GM19035 (cell line): ENCODE measurements around the gene AGFG1.
"Not testable (repeated sequence)": the region's sequence is repeated elsewhere in the genome, so short reads cannot be mapped to it uniquely, and the experiment has no call there.

Source experiments
- ATAC-seq: cut with Tn5 transposase; IDR thresholded peaks from one replicate; pipeline ENCODE4 v1.9.1; 2021; ENCODE audit not compliant: unreplicated experiment

AGFG1 gene

DNA sequence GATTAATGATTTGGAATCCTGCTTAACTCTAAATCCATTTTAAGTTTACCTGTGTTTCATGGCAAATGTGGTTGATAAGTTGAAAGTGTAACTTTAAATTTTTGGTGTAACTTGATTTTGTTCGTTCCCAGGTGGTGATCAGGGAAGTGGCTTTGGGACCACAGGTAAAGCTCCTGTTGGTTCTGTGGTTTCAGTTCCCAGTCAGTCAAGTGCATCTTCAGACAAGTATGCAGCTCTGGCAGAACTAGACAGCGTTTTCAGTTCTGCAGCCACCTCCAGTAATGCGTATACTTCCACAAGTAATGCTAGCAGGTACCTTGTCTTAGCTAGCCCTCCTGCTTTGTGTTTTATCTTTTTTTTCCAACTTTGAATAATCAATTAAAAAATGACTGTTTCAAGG is 62.8 kb downstream of the AGFG1 start:
- ATAC-seq = peak; percentile 85

DNA sequence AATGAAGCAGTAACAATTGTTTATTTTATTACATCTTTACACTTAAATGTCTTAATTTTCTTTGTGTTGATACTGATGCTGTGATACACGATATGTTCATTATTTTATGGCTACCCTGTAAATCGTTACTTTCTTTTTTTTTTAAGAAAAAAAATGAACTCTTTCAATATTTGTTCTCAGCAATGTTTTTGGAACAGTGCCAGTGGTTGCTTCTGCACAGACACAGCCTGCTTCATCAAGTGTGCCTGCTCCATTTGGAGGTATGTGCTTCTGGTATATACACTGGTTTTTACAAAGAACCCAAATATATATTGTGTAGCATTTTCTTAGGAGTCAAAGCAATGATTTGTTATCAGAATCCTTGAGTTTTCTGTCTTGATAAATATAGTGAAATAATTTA is 64.5 kb downstream of the AGFG1 start:
- no peak for ATAC-seq

DNA sequence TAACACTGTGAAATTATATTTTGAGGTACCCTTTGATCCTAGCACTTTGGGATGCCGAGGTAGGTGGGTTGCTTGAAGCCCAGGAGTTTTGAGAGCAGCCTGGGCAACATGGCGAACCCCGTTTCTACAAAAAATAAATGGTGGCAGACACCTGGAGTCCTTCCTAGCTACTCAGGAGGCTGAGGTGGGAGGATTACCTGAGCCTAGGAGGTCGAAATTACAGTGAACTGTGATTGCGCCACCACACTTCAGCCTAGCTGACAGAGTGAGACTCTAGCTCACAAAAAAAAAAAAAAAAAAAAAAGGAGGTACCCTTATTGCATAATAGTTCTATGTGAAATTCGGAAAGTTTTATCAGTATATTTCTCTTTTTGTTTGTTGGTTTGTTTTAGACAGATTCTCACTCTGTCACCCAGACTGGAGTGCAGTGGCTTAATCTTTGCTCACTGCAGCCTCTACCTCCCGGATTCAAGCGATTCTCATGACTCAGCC is 67.6 kb downstream of the AGFG1 start:
- no peak for ATAC-seq

DNA sequence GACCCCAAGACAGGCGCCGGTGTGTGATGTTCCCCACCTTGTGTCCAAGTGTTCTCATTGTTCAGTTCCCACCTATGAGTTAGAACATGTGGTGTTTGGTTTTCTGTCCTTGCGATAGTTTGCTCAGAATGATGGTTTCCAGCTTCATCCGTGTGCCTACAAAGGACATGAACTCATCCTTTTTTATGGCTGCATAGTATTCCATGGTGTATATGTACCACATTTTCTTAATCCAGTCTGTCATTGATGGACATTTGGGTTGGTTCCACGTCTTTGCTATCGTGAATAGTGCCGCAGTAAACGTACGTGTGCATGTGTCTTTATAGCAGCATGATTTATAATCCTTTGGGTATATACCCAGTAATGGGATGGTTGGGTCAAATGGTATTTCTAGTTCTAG is 68.4 kb downstream of the AGFG1 start:
- ATAC-seq = not testable (repeated sequence)

DNA sequence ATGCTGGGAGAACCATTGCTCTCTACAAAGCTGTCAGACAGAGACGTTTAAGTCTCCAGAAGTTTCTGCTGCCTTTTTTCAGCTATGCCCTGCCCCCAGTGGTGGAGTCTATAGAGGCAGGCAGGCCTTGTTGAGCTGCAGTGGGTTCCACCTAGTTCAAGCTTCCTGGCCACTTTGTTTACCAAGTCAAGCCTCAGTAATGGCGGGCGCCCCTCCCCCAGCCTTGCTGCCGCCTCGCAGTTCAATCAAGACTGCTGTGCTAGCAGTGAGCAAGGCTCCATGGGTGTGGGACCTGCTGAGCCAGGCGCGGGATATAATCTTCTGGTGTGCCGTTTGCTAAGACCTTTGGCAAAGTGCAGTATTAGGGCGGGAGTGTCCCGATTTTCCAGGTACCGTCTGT is 74.0 kb downstream of the AGFG1 start:
- ATAC-seq = no peak

DNA sequence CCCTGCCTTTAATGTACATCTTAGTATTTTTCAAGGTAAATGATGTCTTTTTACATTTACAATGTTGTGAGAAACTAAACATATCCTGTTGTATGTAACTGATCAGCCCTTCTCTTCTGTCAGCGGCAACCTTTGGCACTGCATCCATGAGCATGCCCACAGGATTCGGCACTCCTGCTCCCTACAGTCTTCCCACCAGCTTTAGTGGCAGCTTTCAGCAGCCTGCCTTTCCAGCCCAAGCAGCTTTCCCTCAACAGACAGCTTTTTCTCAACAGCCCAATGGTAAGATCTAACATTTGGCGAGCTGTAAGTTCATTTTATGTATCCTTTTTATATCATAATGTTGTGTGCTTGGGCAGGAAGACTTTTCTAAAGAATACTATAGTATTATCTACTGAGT is 79.9 kb downstream of the AGFG1 start:
- ATAC-seq = no peak

DNA sequence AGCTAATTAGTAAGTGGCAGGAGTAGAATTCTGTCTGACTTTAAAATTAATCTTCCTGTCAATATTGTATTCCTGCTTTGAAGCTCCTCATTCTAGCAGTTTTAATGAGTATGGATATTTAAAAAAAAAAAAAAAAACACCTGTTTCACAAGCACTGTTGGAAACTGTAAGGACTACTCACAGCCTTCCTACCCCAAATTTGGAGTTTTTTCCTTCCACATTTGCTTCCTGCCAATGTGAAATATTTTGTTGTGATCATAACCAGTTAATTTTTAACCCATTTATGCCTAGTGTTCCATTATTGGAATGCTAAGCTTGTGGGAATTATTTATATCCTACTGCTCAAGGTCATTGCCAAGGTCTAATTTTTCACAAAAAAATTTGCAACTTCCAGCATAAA is 90.6 kb downstream of the AGFG1 start:
- no peak for ATAC-seq

DNA sequence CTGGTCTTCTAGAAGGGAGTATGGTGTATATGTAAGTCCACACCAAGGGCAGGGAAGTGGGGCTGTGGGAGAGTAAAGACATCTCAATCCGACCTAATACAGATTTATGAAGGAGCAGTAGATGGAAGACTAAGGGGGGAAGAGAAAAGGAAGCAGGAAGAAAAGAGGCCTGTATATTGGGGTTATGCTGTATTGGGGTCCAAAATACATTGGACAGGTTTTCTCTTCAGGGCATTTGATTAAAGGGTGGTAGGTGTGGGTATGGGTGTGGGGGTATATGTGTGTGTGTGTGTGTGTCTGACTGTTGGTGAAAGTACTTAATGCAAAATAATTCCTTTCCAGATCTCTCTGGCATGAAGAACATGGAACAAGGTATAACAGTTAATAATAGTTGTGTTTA is 93.1 kb downstream of the AGFG1 start:
- no peak for ATAC-seq

DNA sequence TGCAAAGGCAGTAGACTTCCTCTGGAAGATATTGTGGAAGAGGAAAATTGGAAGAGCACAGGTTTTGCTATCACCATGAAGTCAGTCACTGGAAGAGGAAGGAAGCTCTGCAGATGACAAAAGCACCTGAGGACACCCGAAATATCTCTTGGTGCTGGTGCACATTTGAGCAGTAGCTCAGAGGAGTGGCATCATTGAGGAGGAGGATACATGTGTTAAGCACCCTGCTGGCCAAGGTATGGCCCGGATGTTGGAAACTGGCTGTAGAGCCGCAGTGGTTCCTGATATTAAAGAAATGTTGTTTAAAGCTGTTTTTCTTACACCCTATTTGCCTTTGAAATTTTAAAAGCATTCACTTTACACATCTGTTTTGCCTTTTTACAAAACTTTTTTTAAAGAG is 94.1 kb downstream of the AGFG1 start:
- ATAC-seq = no peak

DNA sequence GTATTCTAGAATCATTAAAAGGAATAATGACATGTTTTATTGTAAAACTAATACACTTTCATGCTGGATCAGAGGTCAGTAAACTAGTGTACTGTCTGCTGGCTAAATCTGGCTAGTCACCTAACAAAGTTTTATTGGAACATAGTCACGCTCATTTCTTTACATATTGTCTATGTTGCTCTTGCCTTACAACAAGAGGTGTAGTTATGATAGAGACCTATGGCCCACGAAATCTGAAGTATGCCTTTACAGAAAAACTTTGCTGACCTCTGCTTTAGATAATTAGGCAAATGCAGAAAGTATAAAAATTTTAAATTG is 96.9 kb downstream of the AGFG1 start:
- ATAC-seq = no peak

DNA sequence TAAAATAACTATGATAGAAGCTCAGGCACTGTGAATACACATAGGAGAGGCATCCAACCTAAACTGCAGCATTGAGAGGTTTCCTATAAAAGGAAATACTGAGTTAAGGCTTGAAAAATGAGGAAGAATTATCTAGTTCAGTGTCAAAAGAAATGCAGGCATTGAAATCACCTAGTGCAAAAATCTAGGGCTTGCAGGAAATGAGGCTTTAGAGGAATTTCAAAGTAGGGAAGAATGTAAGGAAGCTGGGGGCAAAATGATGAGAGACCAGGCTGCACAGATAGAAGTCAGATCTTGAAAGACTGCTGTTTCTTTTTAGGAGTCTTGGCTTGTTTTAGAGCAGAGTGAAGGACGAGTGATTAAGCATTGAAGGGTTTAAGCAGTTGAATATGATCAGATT is 98.7 kb downstream of the AGFG1 start:
- ATAC-seq = no peak

DNA sequence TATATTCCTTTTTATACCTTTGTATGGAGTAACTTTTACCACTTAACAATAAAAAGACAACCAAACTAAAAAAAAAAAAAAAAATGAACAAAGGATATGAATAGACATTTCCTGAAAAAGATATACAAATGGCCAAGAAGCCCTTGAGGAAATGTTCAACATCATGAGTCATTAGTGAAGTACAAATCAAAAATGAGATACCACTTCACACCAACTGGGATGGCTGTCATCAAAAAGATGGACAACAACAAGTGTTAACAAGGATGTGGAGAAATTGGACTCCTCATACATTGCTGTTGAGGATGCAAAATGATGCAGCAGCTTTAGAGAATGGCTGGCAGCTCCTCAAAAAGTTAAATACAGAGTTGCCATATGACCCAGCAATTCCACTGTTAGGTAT is 104.2 kb downstream of the AGFG1 start:
- no peak for ATAC-seq

DNA sequence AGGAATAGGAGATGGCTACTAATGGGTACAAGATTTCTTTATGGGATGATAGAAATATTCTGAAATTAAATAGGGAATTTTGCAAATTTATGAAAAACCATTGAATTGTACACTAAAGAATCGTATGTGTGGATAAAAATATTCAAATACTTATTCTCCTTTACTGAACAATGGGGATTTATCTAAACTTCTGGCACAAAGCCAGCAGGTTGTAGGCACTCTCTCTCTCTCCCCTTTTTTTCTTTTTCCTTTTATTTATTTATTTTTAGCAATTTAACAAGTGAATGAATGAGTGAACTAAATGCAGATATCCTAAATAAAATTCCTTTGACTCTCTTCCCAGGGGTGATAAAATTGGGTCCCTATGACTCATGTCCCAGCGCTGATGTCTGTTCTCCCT is 104.9 kb downstream of the AGFG1 start:
- no peak for ATAC-seq

DNA sequence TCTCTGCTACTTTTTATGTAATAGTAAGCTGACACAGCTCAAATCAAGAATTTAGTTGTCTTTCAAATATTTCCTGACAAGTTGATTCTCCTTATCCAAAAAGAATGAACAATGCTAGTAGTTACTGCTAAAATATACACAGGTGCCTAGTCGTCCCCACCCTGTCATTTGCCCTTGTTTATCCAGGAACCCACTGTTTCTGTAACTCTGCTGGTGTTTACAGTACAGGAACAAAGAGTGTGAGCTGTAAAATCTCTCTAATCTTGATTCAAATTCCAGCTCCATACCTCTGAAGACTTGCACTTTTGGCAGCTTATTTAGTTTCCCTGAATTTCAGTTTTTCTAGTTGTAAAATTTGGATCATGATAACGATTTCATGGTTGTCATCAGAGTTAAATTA is 105.6 kb downstream of the AGFG1 start:
- no peak for ATAC-seq

DNA sequence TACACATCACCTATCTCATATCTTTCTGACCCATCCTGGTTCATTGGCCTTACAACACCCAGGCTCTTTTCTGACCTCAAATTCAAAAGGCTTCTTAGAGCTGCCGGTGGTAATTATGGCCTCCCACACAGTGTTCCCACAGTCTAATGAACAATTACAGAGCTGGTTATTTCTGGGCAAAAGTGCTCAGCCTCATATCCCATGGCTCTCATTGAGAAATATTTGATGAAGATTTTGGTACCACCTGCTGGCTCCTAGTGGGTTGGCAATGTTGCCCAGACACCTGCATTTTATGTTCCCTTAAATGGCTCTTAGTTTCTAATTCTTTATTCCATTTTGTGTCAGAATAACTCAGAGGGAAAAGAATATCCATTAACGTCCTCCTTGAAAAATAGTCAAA is 106.7 kb downstream of the AGFG1 start:
- no peak for ATAC-seq

DNA sequence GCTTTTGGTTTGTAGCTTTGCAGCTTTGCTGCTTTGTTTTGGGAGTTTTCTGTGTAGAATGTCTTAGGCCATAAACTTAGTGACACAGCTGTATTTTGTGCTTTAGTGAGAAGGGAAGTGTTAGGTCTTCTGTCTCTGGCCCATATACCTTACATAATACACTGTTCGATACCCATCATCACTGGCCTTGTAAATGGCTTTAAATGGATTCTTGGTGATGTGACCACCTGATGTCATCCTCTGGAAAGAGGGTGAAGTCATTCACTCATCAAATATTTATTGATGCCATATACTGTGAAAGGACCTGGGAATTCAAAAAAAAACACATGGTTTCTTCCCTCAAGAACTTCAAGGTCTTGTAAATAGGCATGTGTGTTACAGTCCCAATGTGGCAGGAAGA is 107.8 kb downstream of the AGFG1 start:
- no peak for ATAC-seq

DNA sequence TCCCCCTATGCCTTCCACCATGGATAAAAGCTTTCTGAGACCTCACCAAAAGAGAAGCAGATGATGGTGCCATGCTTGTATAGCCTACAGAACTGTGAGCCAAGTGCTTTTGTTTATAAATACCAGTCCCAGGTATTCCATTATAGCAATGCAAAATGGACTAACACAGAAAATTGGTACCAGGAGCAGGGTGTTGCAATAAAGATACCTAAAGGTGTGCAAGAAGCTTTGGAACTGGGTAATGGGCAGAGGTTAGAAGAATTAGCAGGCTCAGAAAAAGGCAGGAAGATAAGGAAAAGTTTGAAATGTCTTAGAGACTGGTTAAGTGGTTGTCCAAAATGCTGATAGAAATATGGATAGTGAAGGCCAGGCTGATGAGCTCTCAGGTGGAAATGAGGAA is 110.4 kb downstream of the AGFG1 start:
- no peak for ATAC-seq

DNA sequence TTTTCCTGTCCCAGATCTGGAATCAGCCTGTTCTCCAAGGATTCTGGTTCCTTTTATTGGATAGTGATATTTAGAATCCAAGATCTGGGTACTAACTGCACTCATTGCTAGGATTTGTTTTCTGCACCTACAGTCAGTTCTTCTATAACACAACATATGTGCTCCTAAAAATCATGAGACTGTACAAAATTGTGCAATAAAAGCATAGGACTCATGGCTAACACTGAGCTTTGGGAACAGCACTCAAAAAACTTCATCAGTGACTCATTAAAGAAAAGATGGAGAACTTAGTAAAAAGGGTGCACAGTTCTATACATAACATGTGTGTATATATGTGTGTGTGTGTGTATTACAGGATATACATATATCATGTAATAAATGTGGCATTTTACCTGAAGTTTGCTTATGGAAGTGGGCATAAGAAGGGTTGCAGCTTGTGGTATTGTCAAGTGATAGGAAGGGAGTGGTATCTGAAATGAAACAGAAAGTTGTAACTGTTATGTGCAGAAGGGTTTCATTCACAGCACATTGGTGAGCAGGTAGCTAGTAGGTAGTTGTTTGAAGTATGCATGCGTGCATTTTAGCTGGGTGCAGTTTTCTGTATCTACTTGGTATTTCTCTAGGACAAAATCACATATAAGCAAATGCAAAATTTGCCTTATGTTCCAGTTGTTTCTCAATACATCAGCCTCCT is 120.9 kb downstream of the AGFG1 start:
- peak; percentile 70 for ATAC-seq

DNA sequence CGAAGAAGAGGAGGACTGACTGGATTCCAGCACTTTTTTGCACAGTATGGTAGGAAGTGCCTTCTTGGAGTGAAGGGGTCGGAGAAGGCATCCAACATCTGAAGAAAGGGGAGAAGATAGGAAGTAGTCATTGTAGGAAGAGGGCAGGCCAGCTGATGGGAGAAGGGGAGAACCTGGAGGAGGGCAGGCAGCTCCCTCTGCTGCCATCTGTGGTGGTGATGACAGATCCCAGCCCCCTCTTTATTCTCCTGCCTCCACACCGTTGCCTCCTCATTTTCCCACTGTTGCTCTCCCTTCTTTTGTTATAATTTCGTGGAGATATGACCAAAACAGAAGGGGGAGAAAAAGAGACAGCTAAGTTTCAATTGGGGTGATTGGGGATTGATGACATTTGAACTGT is 123.8 kb downstream of the AGFG1 start:
- ATAC-seq = no peak

DNA sequence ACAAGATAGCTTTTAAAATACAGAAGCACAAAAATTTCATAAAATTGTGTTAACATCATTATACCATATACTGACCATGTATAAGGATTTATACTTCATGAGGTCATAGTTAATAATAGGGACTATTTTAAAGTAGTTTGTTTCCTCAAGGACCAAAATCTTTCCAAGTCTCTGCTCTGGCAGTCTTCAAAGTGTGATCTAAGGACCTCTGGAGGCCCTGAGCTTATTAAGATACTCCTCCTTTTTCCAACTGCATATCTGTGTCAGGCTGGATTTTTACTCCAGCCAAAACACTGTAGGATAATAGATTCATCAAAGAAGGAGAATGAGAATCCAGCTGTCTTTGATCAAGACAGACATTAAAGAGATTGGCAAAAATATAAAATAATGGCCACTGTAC is 125.1 kb downstream of the AGFG1 start:
- ATAC-seq = no peak

DNA sequence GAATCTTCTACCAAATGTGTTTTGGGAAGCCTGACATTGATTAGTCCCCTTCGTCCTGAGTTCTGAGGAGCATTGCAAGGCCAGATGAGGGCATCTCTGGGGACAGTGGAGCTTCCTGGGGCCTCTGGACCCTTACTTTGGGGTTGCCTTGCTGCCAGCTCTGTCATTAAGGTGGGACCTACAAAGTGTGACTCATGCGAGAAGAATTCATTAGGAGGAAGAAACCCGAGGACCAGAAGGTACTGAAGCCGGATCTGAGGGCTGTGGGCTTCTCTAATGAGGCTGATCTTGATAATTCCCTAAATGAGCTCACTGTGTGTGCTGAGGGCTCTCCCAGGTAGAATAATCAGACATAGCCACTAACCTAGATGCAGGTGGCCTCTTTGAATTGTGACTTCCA is 126.0 kb downstream of the AGFG1 start:
- no peak for ATAC-seq

DNA sequence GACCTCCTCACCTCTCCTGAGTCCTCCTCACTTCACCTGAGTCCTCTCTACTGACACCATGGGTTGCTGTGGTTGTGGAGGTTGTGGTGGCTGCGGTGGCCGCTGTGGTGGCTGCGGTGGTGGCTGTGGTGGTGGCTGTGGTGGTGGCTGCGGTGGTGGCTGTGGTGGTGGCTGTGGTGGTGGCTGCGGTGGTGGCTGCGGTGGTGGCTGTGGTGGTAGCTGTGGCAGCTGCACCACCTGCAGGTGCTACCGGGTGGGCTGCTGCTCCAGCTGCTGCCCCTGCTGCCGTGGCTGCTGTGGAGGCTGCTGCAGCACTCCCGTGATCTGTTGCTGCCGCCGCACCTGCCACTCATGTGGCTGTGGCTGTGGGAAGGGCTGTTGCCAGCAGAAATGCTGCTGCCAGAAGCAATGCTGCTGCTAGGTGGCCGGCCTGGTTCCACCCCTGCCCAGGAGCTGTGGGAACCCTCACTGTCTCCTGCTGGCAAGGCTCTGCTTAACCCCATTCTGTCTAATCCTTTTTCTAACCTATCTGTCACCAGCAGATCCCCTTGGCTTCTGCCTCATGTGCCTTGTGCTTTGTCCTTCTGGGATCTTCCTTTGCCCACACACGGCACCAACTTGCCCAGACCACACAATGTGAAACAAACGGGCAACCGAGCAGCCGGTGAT is 127.0 kb downstream of the AGFG1 start, which contains the start of gene SCYGR2:
Gene SCYGR2 (plus strand): TSS at position 59 of the 669 bp plus-strand sequence. CDS start 0 bp downstream, at position 59.
- ATAC-seq = not testable (repeated sequence)

DNA sequence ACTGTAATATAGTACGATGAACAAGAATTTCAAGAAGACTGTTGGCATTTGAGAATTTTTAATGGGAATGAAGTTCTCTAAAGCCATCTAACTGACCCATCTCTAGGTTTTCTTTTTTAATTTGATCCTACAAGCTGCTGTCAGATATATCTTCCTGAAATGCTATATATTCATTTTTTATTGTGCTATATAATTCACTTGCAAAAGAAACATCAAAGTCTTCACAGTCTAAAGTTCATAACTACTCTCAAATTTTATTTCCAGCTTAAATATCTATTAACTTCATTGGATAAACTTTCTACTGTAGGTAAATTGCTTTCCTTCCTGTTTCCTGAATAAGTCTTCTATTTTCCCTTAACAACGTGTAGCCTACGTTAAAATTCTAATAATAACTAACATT is 130.4 kb downstream of the AGFG1 start:
- no peak for ATAC-seq
